ENCODE results near the gene MAN1A1.

DNA sequence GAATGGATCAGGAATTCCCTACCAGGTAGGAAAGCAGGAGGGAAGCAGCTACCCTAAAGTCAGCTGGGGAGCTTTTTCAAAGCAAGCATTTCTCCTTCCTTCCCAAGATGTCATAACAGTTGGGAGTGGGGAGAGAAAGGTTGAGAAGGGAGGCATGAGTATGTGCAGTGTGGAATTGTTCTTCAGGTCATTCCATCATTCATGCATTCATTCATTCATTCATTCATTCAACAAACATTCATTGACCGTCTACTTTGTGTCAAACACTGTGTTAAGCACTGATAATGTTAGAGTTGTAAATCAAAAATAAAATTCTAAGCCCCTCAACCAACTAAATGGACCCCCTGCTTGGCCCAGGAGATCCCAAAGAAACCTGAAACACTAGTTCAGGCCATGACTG lies 221.9 kb downstream of the MAN1A1 start:
- TF ChIP-seq, protein P1, sequence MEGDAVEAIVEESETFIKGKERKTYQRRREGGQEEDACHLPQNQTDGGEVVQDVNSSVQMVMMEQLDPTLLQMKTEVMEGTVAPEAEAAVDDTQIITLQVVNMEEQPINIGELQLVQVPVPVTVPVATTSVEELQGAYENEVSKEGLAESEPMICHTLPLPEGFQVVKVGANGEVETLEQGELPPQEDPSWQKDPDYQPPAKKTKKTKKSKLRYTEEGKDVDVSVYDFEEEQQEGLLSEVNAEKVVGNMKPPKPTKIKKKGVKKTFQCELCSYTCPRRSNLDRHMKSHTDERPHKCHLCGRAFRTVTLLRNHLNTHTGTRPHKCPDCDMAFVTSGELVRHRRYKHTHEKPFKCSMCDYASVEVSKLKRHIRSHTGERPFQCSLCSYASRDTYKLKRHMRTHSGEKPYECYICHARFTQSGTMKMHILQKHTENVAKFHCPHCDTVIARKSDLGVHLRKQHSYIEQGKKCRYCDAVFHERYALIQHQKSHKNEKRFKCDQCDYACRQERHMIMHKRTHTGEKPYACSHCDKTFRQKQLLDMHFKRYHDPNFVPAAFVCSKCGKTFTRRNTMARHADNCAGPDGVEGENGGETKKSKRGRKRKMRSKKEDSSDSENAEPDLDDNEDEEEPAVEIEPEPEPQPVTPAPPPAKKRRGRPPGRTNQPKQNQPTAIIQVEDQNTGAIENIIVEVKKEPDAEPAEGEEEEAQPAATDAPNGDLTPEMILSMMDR (conservative IDR thresholded peaks at IDR 0.05; ENCODE audit: low read depth in 2 of 2), result no peak
- TF ChIP-seq, protein P2, sequence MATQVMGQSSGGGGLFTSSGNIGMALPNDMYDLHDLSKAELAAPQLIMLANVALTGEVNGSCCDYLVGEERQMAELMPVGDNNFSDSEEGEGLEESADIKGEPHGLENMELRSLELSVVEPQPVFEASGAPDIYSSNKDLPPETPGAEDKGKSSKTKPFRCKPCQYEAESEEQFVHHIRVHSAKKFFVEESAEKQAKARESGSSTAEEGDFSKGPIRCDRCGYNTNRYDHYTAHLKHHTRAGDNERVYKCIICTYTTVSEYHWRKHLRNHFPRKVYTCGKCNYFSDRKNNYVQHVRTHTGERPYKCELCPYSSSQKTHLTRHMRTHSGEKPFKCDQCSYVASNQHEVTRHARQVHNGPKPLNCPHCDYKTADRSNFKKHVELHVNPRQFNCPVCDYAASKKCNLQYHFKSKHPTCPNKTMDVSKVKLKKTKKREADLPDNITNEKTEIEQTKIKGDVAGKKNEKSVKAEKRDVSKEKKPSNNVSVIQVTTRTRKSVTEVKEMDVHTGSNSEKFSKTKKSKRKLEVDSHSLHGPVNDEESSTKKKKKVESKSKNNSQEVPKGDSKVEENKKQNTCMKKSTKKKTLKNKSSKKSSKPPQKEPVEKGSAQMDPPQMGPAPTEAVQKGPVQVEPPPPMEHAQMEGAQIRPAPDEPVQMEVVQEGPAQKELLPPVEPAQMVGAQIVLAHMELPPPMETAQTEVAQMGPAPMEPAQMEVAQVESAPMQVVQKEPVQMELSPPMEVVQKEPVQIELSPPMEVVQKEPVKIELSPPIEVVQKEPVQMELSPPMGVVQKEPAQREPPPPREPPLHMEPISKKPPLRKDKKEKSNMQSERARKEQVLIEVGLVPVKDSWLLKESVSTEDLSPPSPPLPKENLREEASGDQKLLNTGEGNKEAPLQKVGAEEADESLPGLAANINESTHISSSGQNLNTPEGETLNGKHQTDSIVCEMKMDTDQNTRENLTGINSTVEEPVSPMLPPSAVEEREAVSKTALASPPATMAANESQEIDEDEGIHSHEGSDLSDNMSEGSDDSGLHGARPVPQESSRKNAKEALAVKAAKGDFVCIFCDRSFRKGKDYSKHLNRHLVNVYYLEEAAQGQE (IDR thresholded peaks at IDR 0.05; ENCODE audit: unreplicated experiment), result no peak
- TF ChIP-seq EZH2phosphoT487 (IDR thresholded peaks at IDR 0.05; ENCODE audit: unreplicated experiment), result no peak
- TF ChIP-seq, protein P3, sequence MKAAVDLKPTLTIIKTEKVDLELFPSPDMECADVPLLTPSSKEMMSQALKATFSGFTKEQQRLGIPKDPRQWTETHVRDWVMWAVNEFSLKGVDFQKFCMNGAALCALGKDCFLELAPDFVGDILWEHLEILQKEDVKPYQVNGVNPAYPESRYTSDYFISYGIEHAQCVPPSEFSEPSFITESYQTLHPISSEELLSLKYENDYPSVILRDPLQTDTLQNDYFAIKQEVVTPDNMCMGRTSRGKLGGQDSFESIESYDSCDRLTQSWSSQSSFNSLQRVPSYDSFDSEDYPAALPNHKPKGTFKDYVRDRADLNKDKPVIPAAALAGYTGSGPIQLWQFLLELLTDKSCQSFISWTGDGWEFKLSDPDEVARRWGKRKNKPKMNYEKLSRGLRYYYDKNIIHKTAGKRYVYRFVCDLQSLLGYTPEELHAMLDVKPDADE (IDR thresholded peaks at IDR 0.05), result no peak
- no peak for TF ChIP-seq CREB1 (CRISPR knock-in tag; IDR thresholded peaks at IDR 0.05; ENCODE audit: low read depth)
